HepG2 (cell line): ENCODE measurements around the gene DNMT3A. TPM values are rescaled to one million over a fixed set of nuclear protein-coding genes. Genes with fewer than 3 reads are reported as not detected.

ENCODE experiments used
- ATRX ChIP-seq: sonication (generic); formaldehyde crosslinking; IDR thresholded peaks from 2 replicates; pipeline ENCODE4 v1.4.0; 2020; ENCODE audit warnings: missing genetic modification reagents, borderline replicate concordance
- GLI4 ChIP-seq: sonication (generic); formaldehyde crosslinking; IDR thresholded peaks from 2 replicates; pipeline ENCODE4 v1.5.1; 2020; ENCODE audit warnings: missing genetic modification reagents, mild to moderate bottlenecking, moderate library complexity, borderline replicate concordance
- HHEX ChIP-seq: IDR thresholded peaks from 2 replicates; pipeline ENCODE4 v1.6.1; 2016; ENCODE audit warnings: control low read depth
- HNRNPLL ChIP-seq: fragments of 200-400 bp; formaldehyde crosslinking; IDR thresholded peaks from 2 replicates; pipeline ENCODE4 v1.6.1; 2017; ENCODE audit warnings: mild to moderate bottlenecking, low read depth, low read length; ENCODE audit not compliant: poor library complexity, severe bottlenecking
- KMT2A ChIP-seq: sonication (generic); formaldehyde crosslinking; IDR thresholded peaks from 2 replicates; pipeline ENCODE4 v1.4.0; 2020; ENCODE audit warnings: missing genetic modification reagents
- NFE2 ChIP-seq: sonication (generic); formaldehyde crosslinking; IDR thresholded peaks from 2 replicates; pipeline ENCODE4 v1.4.0; 2020; ENCODE audit warnings: missing genetic modification reagents
- ONECUT2 ChIP-seq: sonication (generic); formaldehyde crosslinking; IDR thresholded peaks from 2 replicates; pipeline ENCODE4 v1.4.0; 2020; ENCODE audit warnings: missing genetic modification reagents
- POLR2G ChIP-seq: fragments of 200-400 bp; formaldehyde crosslinking; IDR thresholded peaks from 2 replicates; pipeline ENCODE4 v1.6.1; 2018; ENCODE audit warnings: mild to moderate bottlenecking, low read depth, low read length, moderate library complexity
- RBFOX2 ChIP-seq: fragments of 200-400 bp; formaldehyde crosslinking; IDR thresholded peaks from 2 replicates; pipeline ENCODE4 v1.6.1; 2017; ENCODE audit warnings: low read depth, mild to moderate bottlenecking, low read length
- RXRA ChIP-seq: sonication (generic); formaldehyde crosslinking; IDR thresholded peaks from 2 replicates; pipeline ENCODE4 v1.5.1; 2020; ENCODE audit warnings: missing genetic modification reagents
- SAFB2 ChIP-seq: sonication (generic); formaldehyde crosslinking; IDR thresholded peaks from 2 replicates; pipeline ENCODE4 v1.5.1; 2020; ENCODE audit warnings: missing genetic modification reagents, low read depth, mild to moderate bottlenecking, borderline replicate concordance
- SP2 ChIP-seq: sonication (generic); formaldehyde crosslinking; IDR thresholded peaks from 2 replicates; pipeline ENCODE4 v1.5.1; 2020; ENCODE audit warnings: mild to moderate bottlenecking, missing genetic modification reagents
- TCF7 ChIP-seq: sonication (generic); IDR thresholded peaks from 2 replicates; pipeline ENCODE4 v1.6.1; 2016; ENCODE audit warnings: antibody characterized with exemption, low read depth
- TFAP4 ChIP-seq: sonication (generic); IDR thresholded peaks from 2 replicates; pipeline ENCODE4 v1.6.1; 2016; ENCODE audit warnings: low read depth, borderline replicate concordance
- THYN1 ChIP-seq: sonication (generic); formaldehyde crosslinking; IDR thresholded peaks from 2 replicates; pipeline ENCODE4 v1.8.1; 2023; ENCODE audit warnings: low read depth, mild to moderate bottlenecking, moderate library complexity, missing genetic modification reagents, borderline replicate concordance
- TMF1 ChIP-seq: sonication (generic); formaldehyde crosslinking; IDR thresholded peaks from 2 replicates; pipeline ENCODE4 v1.8.1; 2022; ENCODE audit warnings: low read depth, missing genetic modification reagents
- U2AF1 ChIP-seq: fragments of 200-400 bp; formaldehyde crosslinking; optimal IDR thresholded peaks from 2 replicates; pipeline ENCODE3; 2017; ENCODE audit warnings: mild to moderate bottlenecking, low read depth, low read length
- ZBTB3 ChIP-seq: sonication (generic); formaldehyde crosslinking; IDR thresholded peaks from 2 replicates; pipeline ENCODE4 v1.4.0; 2020; ENCODE audit warnings: low read depth, mild to moderate bottlenecking, moderate library complexity, missing genetic modification reagents, borderline replicate concordance
- ZNF710 ChIP-seq: sonication (generic); formaldehyde crosslinking; IDR thresholded peaks from 2 replicates; pipeline ENCODE4 v1.5.0; 2020; ENCODE audit warnings: mild to moderate bottlenecking, missing genetic modification reagents, borderline replicate concordance
- ZNF746 ChIP-seq: sonication (generic); formaldehyde crosslinking; IDR thresholded peaks from 2 replicates; pipeline ENCODE4 v1.8.0; 2022; ENCODE audit warnings: mild to moderate bottlenecking, missing genetic modification reagents
- ZNF792 ChIP-seq: IDR thresholded peaks from 2 replicates; pipeline ENCODE4 v1.6.1; 2016
- polyA plus RNA-seq, 8 experiments: library from polyadenylated mRNA; depleted of rRNA in 3 of 8; stranded (reverse) in 7 of 8; unstranded in 1 of 8; fragments of >200 nt; fragmentation: Illumina TruSeq in 4 of 8; extraction: Trizol in 4 of 8; gene quantifications; 2 replicates each; pipeline versions ENCODE4 v1.2.1 to v1.2.3, GENCODE V29; 2011 to 2016; ENCODE audit warnings: low read depth in 4 of 8, missing spikeins in 1 of 8, mixed read lengths in 1 of 8; ENCODE audit not compliant: insufficient read depth in 1 of 8
- total RNA-seq, 5 experiments: library from RNA; depleted of rRNA; stranded (reverse); fragments of >200 nt; fragmentation: Illumina TruSeq; extraction: Trizol; gene quantifications; 2 replicates each; pipeline ENCODE4 v1.2.3, GENCODE V29; 2016; ENCODE audit warnings: low read depth in 1 of 5
- TF ChIP-seq, protein P1 (sequence below): sonication (generic); formaldehyde crosslinking; IDR thresholded peaks from 2 replicates; pipeline ENCODE4 v1.5.1; 2020; ENCODE audit warnings: missing genetic modification reagents, mild to moderate bottlenecking, borderline replicate concordance
- TF ChIP-seq, protein P2 (sequence below): sonication (generic); formaldehyde crosslinking; IDR thresholded peaks from 2 replicates; pipeline ENCODE4 v1.8.1; 2023; ENCODE audit warnings: missing genetic modification reagents, mild to moderate bottlenecking, borderline replicate concordance

Gene DNMT3A
- total and polyA plus RNA-seq, 2 of the 13 experiments (the other 11 are each of a cell fraction or from before 2014, with no cell fraction given): 14.7 to 29.1 TPM

DNA sequence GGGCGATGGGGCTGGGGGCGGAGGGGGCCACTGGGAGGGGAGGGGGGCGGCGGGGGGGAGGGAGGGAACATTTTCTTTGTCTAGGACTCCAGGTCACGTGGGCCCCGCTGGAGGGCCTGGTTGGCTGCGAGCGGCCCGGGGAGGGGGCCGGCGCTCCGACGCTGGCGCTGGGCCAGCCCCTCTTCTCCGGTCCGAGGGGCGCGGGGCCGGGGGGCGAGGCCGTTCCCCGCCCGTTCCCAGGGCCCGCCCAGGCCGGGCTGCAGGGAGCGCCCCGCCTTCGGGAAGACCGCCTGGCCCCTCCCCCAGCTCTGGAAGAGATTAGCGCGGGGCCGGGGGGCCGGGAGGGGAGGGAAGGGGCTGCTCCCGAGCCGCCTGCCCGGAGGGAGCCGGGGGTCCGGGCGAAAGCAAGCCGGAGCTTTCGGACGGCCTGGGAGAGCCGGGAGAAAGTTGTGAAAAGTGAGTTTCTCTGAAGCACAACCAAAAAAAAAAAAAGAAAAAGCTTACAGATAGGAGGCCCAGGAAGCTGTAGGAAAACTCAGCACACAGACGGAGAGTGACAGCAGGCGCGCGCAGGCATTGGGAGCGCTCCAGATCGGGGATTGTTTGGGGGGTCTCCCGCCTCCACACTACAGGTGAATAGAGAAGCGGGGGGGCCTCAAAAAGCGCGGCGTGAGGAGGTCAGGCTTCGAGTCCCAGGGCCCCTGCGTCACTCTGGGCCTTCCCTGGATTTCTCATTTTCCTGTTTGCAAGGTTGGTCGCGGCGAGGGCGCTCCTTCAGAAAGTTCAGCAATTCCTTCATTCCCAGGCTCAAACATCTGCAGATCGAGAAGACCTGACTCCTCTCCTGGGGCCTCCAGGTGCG is 89.2 kb downstream of the DNMT3A start (continued):
- TF ChIP-seq GLI4 (CRISPR knock-in tag): no peak
- TF ChIP-seq, protein P1, sequence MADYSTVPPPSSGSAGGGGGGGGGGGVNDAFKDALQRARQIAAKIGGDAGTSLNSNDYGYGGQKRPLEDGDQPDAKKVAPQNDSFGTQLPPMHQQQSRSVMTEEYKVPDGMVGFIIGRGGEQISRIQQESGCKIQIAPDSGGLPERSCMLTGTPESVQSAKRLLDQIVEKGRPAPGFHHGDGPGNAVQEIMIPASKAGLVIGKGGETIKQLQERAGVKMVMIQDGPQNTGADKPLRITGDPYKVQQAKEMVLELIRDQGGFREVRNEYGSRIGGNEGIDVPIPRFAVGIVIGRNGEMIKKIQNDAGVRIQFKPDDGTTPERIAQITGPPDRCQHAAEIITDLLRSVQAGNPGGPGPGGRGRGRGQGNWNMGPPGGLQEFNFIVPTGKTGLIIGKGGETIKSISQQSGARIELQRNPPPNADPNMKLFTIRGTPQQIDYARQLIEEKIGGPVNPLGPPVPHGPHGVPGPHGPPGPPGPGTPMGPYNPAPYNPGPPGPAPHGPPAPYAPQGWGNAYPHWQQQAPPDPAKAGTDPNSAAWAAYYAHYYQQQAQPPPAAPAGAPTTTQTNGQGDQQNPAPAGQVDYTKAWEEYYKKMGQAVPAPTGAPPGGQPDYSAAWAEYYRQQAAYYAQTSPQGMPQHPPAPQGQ (CRISPR knock-in tag): no peak
- TF ChIP-seq, protein P2, sequence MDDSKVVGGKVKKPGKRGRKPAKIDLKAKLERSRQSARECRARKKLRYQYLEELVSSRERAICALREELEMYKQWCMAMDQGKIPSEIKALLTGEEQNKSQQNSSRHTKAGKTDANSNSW (CRISPR knock-in tag): no peak
- no peak for TF ChIP-seq SAFB2
- TF ChIP-seq TCF7: no peak
- no peak for TF ChIP-seq SP2
- no peak for TF ChIP-seq RBFOX2
- 0 out of 2 replicates have a peak, but pooled peaks have one; percentile 8 for TF ChIP-seq RXRA
- TF ChIP-seq ONECUT2 (CRISPR knock-in tag): peak; percentile 48; the same call in 1 of the 2 replicates
- 0 out of 2 replicates have a peak, but pooled peaks have one; percentile 15 for TF ChIP-seq TMF1 (CRISPR knock-in tag)
- TF ChIP-seq ZBTB3 (CRISPR knock-in tag): no peak
- TF ChIP-seq HHEX (CRISPR knock-in tag): no peak
- TF ChIP-seq POLR2G: no peak
- no peak for TF ChIP-seq HNRNPLL
- no peak for TF ChIP-seq THYN1 (CRISPR knock-in tag)
- no peak for TF ChIP-seq ATRX (CRISPR knock-in tag)
- no peak for TF ChIP-seq ZNF710 (CRISPR knock-in tag)
- no peak for TF ChIP-seq ZNF792 (CRISPR knock-in tag)
- no peak for TF ChIP-seq KMT2A (CRISPR knock-in tag)
- TF ChIP-seq TFAP4: no peak; the same call in 1 of the 2 replicates
- TF ChIP-seq U2AF1: no peak
- peak; percentile 67 for TF ChIP-seq ZNF746 (CRISPR knock-in tag)
- no peak for TF ChIP-seq NFE2 (CRISPR knock-in tag)
